H9 (cell line): ENCODE measurements around the gene L3MBTL4. TPM values are rescaled to one million over a fixed set of nuclear protein-coding genes. Genes with fewer than 3 reads are reported as not detected.

Experiments
- DNase-seq: peaks from one replicate; pipeline ENCODE4 v3.0.0-alpha.2; 2017
- H2AFZ ChIP-seq: one replicate; pipeline ENCODE4 v1.6.1; 2013; ENCODE audit warnings: mild to moderate bottlenecking, low read length, control low read depth, moderate library complexity
- H2AK5ac ChIP-seq: 2 replicates; pipeline ENCODE4 v1.6.1; 2013; ENCODE audit warnings: low read length, control low read depth, mixed read lengths; ENCODE audit not compliant: insufficient read length
- H2BK120ac ChIP-seq: one replicate; pipeline ENCODE4 v1.6.1; 2013; ENCODE audit warnings: low read depth, mild to moderate bottlenecking, low read length, control low read depth, inconsistent platforms; ENCODE audit not compliant: poor library complexity, severe bottlenecking
- H2BK12ac ChIP-seq: 2 replicates; pipeline ENCODE4 v1.6.1; 2013; ENCODE audit warnings: low read length, control low read depth, mixed read lengths, low read depth; ENCODE audit not compliant: insufficient read length
- H2BK15ac ChIP-seq: 2 replicates; pipeline ENCODE4 v1.6.1; 2013; ENCODE audit warnings: low read depth, low read length, control low read depth
- H2BK20ac ChIP-seq: one replicate; pipeline ENCODE4 v1.6.1; 2013; ENCODE audit warnings: low read depth, mild to moderate bottlenecking, low read length, control low read depth, inconsistent platforms; ENCODE audit not compliant: poor library complexity, severe bottlenecking
- H2BK5ac ChIP-seq: 2 replicates; pipeline ENCODE4 v1.6.1; 2013; ENCODE audit warnings: low read length, control low read depth, mixed read lengths; ENCODE audit not compliant: insufficient read length
- H3K14ac ChIP-seq: 2 replicates; pipeline ENCODE4 v1.6.1; 2013; ENCODE audit warnings: low read length, control low read depth; ENCODE audit not compliant: insufficient read depth
- H3K18ac ChIP-seq: 2 replicates; pipeline ENCODE4 v1.6.1; 2013; ENCODE audit warnings: low read depth, mild to moderate bottlenecking, mixed read lengths, low read length, control low read depth; ENCODE audit not compliant: insufficient read length
- H3K23ac ChIP-seq: 2 replicates; pipeline ENCODE4 v1.6.1; 2013; ENCODE audit warnings: low read length, control low read depth, mixed read lengths, low read depth; ENCODE audit not compliant: insufficient read length
- H3K23me2 ChIP-seq: 2 replicates; pipeline ENCODE4 v1.6.1; 2013; ENCODE audit warnings: low read depth, mild to moderate bottlenecking, mixed read lengths, low read length, control low read depth; ENCODE audit not compliant: insufficient read length, poor library complexity, severe bottlenecking
- H3K27ac ChIP-seq: 2 replicates; pipeline ENCODE4 v1.5.1; 2013; ENCODE audit warnings: low read length, control low read depth, mixed read lengths, low read depth; ENCODE audit not compliant: insufficient read length
- H3K27me3 ChIP-seq: 2 replicates; pipeline ENCODE4 v1.6.1; 2013; ENCODE audit warnings: low read length, control low read depth, inconsistent platforms; ENCODE audit not compliant: insufficient read depth
- H3K4ac ChIP-seq: 2 replicates; pipeline ENCODE4 v1.6.1; 2013; ENCODE audit warnings: low read depth, mild to moderate bottlenecking, control low read depth, inconsistent platforms, low read length, moderate library complexity
- H3K4me1 ChIP-seq: 2 replicates; pipeline ENCODE4 v1.6.1; 2013; ENCODE audit warnings: low read length, control low read depth, inconsistent platforms; ENCODE audit not compliant: insufficient read depth
- H3K4me2 ChIP-seq: 2 replicates; pipeline ENCODE4 v1.6.1; 2013; ENCODE audit warnings: low read length, control low read depth, mixed read lengths; ENCODE audit not compliant: insufficient read length, insufficient read depth
- H3K56ac ChIP-seq: 2 replicates; pipeline ENCODE4 v1.6.1; 2013; ENCODE audit warnings: low read depth, mild to moderate bottlenecking, mixed read lengths, low read length, control low read depth; ENCODE audit not compliant: insufficient read length
- H3K79me1 ChIP-seq: 2 replicates; pipeline ENCODE4 v1.6.1; 2013; ENCODE audit warnings: low read depth, mild to moderate bottlenecking, moderate library complexity, low read length, control low read depth, inconsistent platforms; ENCODE audit not compliant: insufficient read depth, poor library complexity, severe bottlenecking
- H3K79me2 ChIP-seq: 2 replicates; pipeline ENCODE4 v1.6.1; 2013; ENCODE audit warnings: low read length, control low read depth, inconsistent platforms; ENCODE audit not compliant: insufficient read depth
- H3K9ac ChIP-seq: 2 replicates; pipeline ENCODE4 v1.6.1; 2013; ENCODE audit warnings: low read length, control low read depth, mixed read lengths; ENCODE audit not compliant: insufficient read length; ENCODE audit errors: extremely low read depth
- H3K9me3 ChIP-seq: one replicate; pipeline ENCODE4 v1.6.1; 2013; ENCODE audit warnings: low read depth, low read length, inconsistent platforms; ENCODE audit not compliant: control insufficient read depth
- H3T11ph ChIP-seq: one replicate; pipeline ENCODE4 v1.6.1; 2013; ENCODE audit warnings: mild to moderate bottlenecking, low read length, control low read depth, inconsistent platforms
- H4K20me1 ChIP-seq: one replicate; pipeline ENCODE4 v1.6.1; 2013; ENCODE audit not compliant: control insufficient read depth, insufficient read length, insufficient read depth
- H4K5ac ChIP-seq: 2 replicates; pipeline ENCODE4 v1.6.1; 2013; ENCODE audit warnings: low read depth, mild to moderate bottlenecking, mixed read lengths, low read length, control low read depth; ENCODE audit not compliant: insufficient read length
- H4K8ac ChIP-seq: replicated peaks from 2 replicates; pipeline ENCODE4 v1.6.1; 2013; ENCODE audit warnings: low read length, control low read depth, mixed read lengths, low read depth; ENCODE audit not compliant: insufficient read length
- H4K91ac ChIP-seq: 2 replicates; pipeline ENCODE4 v1.6.1; 2013; ENCODE audit warnings: low read depth, mild to moderate bottlenecking, moderate library complexity, mixed read lengths, low read length, control low read depth; ENCODE audit not compliant: insufficient read length
- H3K27ac Mint-ChIP-seq, 3 experiments: 2 replicates in 2 of 3; 3 replicates in 1 of 3; pipeline ENCODE4 v1.8.0; 2020 to 2021; ENCODE audit warnings: mixed read lengths in 3 of 3, mild to moderate bottlenecking in 1 of 3, moderate library complexity in 1 of 3
- H3K27me3 Mint-ChIP-seq: 2 replicates; pipeline ENCODE4 v1.8.0; 2021; ENCODE audit warnings: low read depth, mild to moderate bottlenecking, moderate library complexity, mixed read lengths
- H3K36me3 Mint-ChIP-seq, 3 experiments: 2 replicates in 2 of 3; 3 replicates in 1 of 3; pipeline ENCODE4 v1.8.0; 2020 to 2021; ENCODE audit warnings: low read depth in 3 of 3, mixed read lengths in 3 of 3; ENCODE audit not compliant: insufficient read depth in 1 of 3
- H3K4me1 Mint-ChIP-seq, 2 experiments: 2 replicates each; pipeline ENCODE4 v1.8.0; 2020; ENCODE audit warnings: mixed read lengths in 2 of 2
- H3K4me3 Mint-ChIP-seq, 2 experiments: 2 replicates in 1 of 2; 3 replicates in 1 of 2; pipeline ENCODE4 v1.8.0; 2020 to 2021; ENCODE audit warnings: mild to moderate bottlenecking in 2 of 2, mixed read lengths in 2 of 2, moderate library complexity in 1 of 2
- H3K9me3 Mint-ChIP-seq, 2 experiments: 2 replicates in 1 of 2; 3 replicates in 1 of 2; pipeline ENCODE4 v1.8.0; 2020; ENCODE audit warnings: mild to moderate bottlenecking in 2 of 2, mixed read lengths in 2 of 2, moderate library complexity in 1 of 2
- WGBS: extraction: QIAGEN DNeasy Blood & Tissue Kit; methylation state at CpG from one replicate; pipeline ENCODE4 v1.1.7; 2013; ENCODE audit warnings: missing lambda C conversion rate, low lambda C conversion rate, mixed read lengths; ENCODE audit not compliant: insufficient read length; ENCODE audit errors: extremely low coverage; 5-methylcytosine and 5-hydroxymethylcytosine counted together
- total RNA-seq: library from RNA; stranded (reverse); gene quantifications from 2 replicates; pipeline ENCODE4 v1.2.1, GENCODE V29; 2021
- TF ChIP-seq, protein P1 (sequence below): fragments of 200-600 bp; sonication (generic); conservative IDR thresholded peaks from 3 replicates; pipeline ENCODE4 v1.8.0; 2021; ENCODE audit warnings: antibody characterized with exemption, mild to moderate bottlenecking

L3MBTL4 gene
- total RNA-seq, 1 experiment from 2014 or later: 1.9 TPM

DNA sequence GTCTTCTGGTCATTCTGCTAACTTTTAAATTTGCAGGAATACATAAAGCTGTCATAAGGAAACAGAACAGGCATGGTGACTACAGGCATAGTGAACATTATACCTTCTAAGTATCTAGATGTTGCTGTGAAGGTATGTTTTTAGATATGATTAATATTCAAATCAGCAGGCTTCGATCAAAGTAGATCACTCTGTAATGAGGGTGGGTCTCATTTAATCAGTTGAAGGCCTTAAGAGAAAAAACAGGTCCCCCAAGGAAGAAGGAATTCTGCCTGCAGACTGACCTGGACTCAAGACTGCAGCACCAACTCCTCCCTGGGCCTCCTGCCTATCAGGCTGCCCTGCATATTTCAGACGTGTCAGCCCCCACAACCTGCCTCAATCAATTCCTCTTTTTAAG lies 104.0 kb downstream of the L3MBTL4 start:
- Mint-ChIP-seq H3K4me1 (no peaks in the 10 kb centered on the region), H3K27ac (no peak overlapping the region), H3K27me3 (no peaks in the 10 kb centered on the region), H3K36me3 (no peaks in the 10 kb centered on the region; a peak in 1 of 7 replicates), H3K9me3 (peaks cover 0 to 2% of the 10 kb centered on the region in 2 experiments; a peak in 3 of 5 replicates), H3K4me3 (no peak overlapping the region)
- no peak overlapping the region for H3K14ac ChIP-seq
- no CpG with 5 or more reads among the region's 2 CpGs for WGBS
- no peak for DNase-seq
- H2AFZ ChIP-seq: no peak overlapping the region
- no peaks in the 10 kb centered on the region for H4K20me1 ChIP-seq
- H2BK20ac ChIP-seq: no peak overlapping the region
- TF ChIP-seq, protein P1, sequence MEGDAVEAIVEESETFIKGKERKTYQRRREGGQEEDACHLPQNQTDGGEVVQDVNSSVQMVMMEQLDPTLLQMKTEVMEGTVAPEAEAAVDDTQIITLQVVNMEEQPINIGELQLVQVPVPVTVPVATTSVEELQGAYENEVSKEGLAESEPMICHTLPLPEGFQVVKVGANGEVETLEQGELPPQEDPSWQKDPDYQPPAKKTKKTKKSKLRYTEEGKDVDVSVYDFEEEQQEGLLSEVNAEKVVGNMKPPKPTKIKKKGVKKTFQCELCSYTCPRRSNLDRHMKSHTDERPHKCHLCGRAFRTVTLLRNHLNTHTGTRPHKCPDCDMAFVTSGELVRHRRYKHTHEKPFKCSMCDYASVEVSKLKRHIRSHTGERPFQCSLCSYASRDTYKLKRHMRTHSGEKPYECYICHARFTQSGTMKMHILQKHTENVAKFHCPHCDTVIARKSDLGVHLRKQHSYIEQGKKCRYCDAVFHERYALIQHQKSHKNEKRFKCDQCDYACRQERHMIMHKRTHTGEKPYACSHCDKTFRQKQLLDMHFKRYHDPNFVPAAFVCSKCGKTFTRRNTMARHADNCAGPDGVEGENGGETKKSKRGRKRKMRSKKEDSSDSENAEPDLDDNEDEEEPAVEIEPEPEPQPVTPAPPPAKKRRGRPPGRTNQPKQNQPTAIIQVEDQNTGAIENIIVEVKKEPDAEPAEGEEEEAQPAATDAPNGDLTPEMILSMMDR: no peak
- no peak overlapping the region for H2BK120ac ChIP-seq
- no peak overlapping the region for H3T11ph ChIP-seq
- H3K9ac ChIP-seq: no peak overlapping the region
- no peak overlapping the region for H3K27ac ChIP-seq
- no peak overlapping the region for H4K91ac ChIP-seq
- H4K8ac ChIP-seq: no peak overlapping the region
- no peak overlapping the region for H2BK12ac ChIP-seq
- H2AK5ac ChIP-seq: no peak overlapping the region
- H3K56ac ChIP-seq: no peak overlapping the region
- H3K4ac ChIP-seq: no peak overlapping the region
- H3K18ac ChIP-seq: no peak overlapping the region
- H3K23ac ChIP-seq: no peak overlapping the region
- no peaks in the 10 kb centered on the region for H3K79me1 ChIP-seq
- no peak overlapping the region for H2BK5ac ChIP-seq
- H3K4me1 ChIP-seq: no peaks in the 10 kb centered on the region
- H4K5ac ChIP-seq: no peak overlapping the region
- H3K9me3 ChIP-seq: no peaks in the 10 kb centered on the region
- no peaks in the 10 kb centered on the region for H3K79me2 ChIP-seq
- H3K4me2 ChIP-seq: no peak overlapping the region
- no peaks in the 10 kb centered on the region for H3K23me2 ChIP-seq
- no peaks in the 10 kb centered on the region for H3K27me3 ChIP-seq
- H2BK15ac ChIP-seq: no peak overlapping the region
